HepG2 (cell line): ENCODE results near the gene TMEM125. TPM values are rescaled to one million over a fixed set of nuclear protein-coding genes. Genes with fewer than 3 reads are reported as not detected.

Source experiments
- AHDC1 ChIP-seq: sonication (generic); formaldehyde crosslinking; IDR thresholded peaks from 2 replicates; pipeline ENCODE4 v1.5.1; 2020; ENCODE audit warnings: mild to moderate bottlenecking, missing genetic modification reagents, borderline replicate concordance
- ARID2 ChIP-seq: sonication (generic); formaldehyde crosslinking; IDR thresholded peaks from 2 replicates; pipeline ENCODE4 v1.8.1; 2022; ENCODE audit warnings: mild to moderate bottlenecking, missing genetic modification reagents, borderline replicate concordance
- BCL6 ChIP-seq: IDR thresholded peaks from 2 replicates; pipeline ENCODE4 v1.6.1; 2016; ENCODE audit warnings: missing genetic modification reagents, missing compliant biosample characterization
- CBX2 ChIP-seq, 2 experiments: fragments of 200-600 bp in 1 of 2; sonication (generic); formaldehyde crosslinking in 1 of 2; IDR thresholded peaks; 2 replicates each; pipeline versions ENCODE4 v1.7.0 to v1.8.1; 2018 to 2022; ENCODE audit warnings: low read depth in 2 of 2, low read length in 1 of 2, mild to moderate bottlenecking in 1 of 2, missing genetic modification reagents in 1 of 2
- FOXO1 ChIP-seq: sonication (generic); formaldehyde crosslinking; IDR thresholded peaks from 2 replicates; pipeline ENCODE4 v1.4.0; 2020; ENCODE audit warnings: missing genetic modification reagents
- MAFF ChIP-seq: IDR thresholded peaks from 2 replicates; pipeline ENCODE4 v1.6.1; 2011; ENCODE audit warnings: low read depth, low read length, improper control_type of control experiment
- NBN ChIP-seq: fragments of 450-650 bp; conservative IDR thresholded peaks from 2 replicates; pipeline ENCODE4 v1.6.1; 2017
- NFYC ChIP-seq: IDR thresholded peaks from 2 replicates; pipeline ENCODE4 v1.6.1; 2016; ENCODE audit warnings: missing genetic modification reagents, missing compliant biosample characterization
- PHF8 ChIP-seq: sonication (generic); formaldehyde crosslinking; IDR thresholded peaks from 2 replicates; pipeline ENCODE4 v1.5.0; 2020; ENCODE audit warnings: missing genetic modification reagents
- SIX1 ChIP-seq: sonication (generic); formaldehyde crosslinking; IDR thresholded peaks from 2 replicates; pipeline ENCODE4 v1.4.0; 2020; ENCODE audit warnings: missing genetic modification reagents, borderline replicate concordance
- SMAD3 ChIP-seq: sonication (generic); formaldehyde crosslinking; IDR thresholded peaks from 2 replicates; pipeline ENCODE4 v1.4.0; 2020; ENCODE audit warnings: missing genetic modification reagents
- SMARCE1 ChIP-seq: fragments of 450-650 bp; IDR thresholded peaks from 2 replicates; pipeline ENCODE4 v1.6.1; 2017; ENCODE audit warnings: borderline replicate concordance
- SNAI1 ChIP-seq: sonication (generic); formaldehyde crosslinking; IDR thresholded peaks from 2 replicates; pipeline ENCODE4 v1.5.0; 2020; ENCODE audit warnings: mild to moderate bottlenecking, missing genetic modification reagents, borderline replicate concordance
- SSRP1 ChIP-seq: IDR thresholded peaks from 2 replicates; pipeline ENCODE4 v1.6.1; 2016; ENCODE audit warnings: control low read depth
- TBL1XR1 ChIP-seq: fragments of 150-350 bp; IDR thresholded peaks from 2 replicates; pipeline ENCODE4 v1.6.1; 2014; ENCODE audit warnings: borderline replicate concordance, low read length; ENCODE audit not compliant: partially characterized antibody
- ZMAT3 ChIP-seq: sonication (generic); formaldehyde crosslinking; conservative IDR thresholded peaks from 2 replicates; pipeline ENCODE4 v1.7.0; 2021; ENCODE audit warnings: missing genetic modification reagents
- ZNF138 ChIP-seq: sonication (generic); formaldehyde crosslinking; IDR thresholded peaks from 2 replicates; pipeline ENCODE4 v1.5.0; 2020; ENCODE audit warnings: mild to moderate bottlenecking, low read depth, missing genetic modification reagents
- ZNF331 ChIP-seq: sonication (generic); formaldehyde crosslinking; IDR thresholded peaks from 2 replicates; pipeline ENCODE4 v1.4.0; 2020; ENCODE audit warnings: missing genetic modification reagents
- ZNF691 ChIP-seq: sonication (generic); formaldehyde crosslinking; IDR thresholded peaks from 2 replicates; pipeline ENCODE4 v1.4.0; 2020; ENCODE audit warnings: missing genetic modification reagents, low read depth, mild to moderate bottlenecking, borderline replicate concordance
- ZNF703 ChIP-seq: sonication (generic); formaldehyde crosslinking; IDR thresholded peaks from 2 replicates; pipeline ENCODE4 v1.5.1; 2020; ENCODE audit warnings: missing genetic modification reagents, mild to moderate bottlenecking, moderate library complexity, borderline replicate concordance
- ZSCAN30 ChIP-seq: sonication (generic); formaldehyde crosslinking; IDR thresholded peaks from 2 replicates; pipeline ENCODE4 v1.5.0; 2020; ENCODE audit warnings: mild to moderate bottlenecking, missing genetic modification reagents
- polyA plus RNA-seq, 8 experiments: library from polyadenylated mRNA; depleted of rRNA in 3 of 8; stranded (reverse) in 7 of 8; unstranded in 1 of 8; fragments of >200 nt; fragmentation: Illumina TruSeq in 4 of 8; extraction: Trizol in 4 of 8; gene quantifications; 2 replicates each; pipeline versions ENCODE4 v1.2.1 to v1.2.3, GENCODE V29; 2011 to 2016; ENCODE audit warnings: low read depth in 4 of 8, missing spikeins in 1 of 8, mixed read lengths in 1 of 8; ENCODE audit not compliant: insufficient read depth in 1 of 8
- total RNA-seq, 5 experiments: library from RNA; depleted of rRNA; stranded (reverse); fragments of >200 nt; fragmentation: Illumina TruSeq; extraction: Trizol; gene quantifications; 2 replicates each; pipeline ENCODE4 v1.2.3, GENCODE V29; 2016; ENCODE audit warnings: low read depth in 1 of 5
- TF ChIP-seq, protein P1 (sequence below): IDR thresholded peaks from 2 replicates; pipeline ENCODE4 v1.6.1; 2016
- TF ChIP-seq, protein P2 (sequence below): sonication (generic); formaldehyde crosslinking; IDR thresholded peaks from 2 replicates; pipeline ENCODE4 v1.8.0; 2022; ENCODE audit warnings: mild to moderate bottlenecking, missing genetic modification reagents, moderate library complexity

TMEM125 gene
- total and polyA plus RNA-seq, 2 of the 13 experiments (the other 11 are each of a cell fraction or from before 2014, with no cell fraction given) = 0.03 TPM; not detected in 1

- TF ChIP-seq ZSCAN30 (CRISPR knock-in tag) = no peak
- no peak for TF ChIP-seq SIX1 (CRISPR knock-in tag)
- TF ChIP-seq BCL6 (CRISPR knock-in tag) = peak; percentile 82
- TF ChIP-seq CBX2 (IDR thresholded peaks at IDR 0.05; ENCODE audit: low read depth, low read length) = no peak
- no peak for TF ChIP-seq CBX2 (CRISPR knock-in tag; IDR thresholded peaks at IDR 0.05; ENCODE audit: low read depth)
- peak; percentile 29 for TF ChIP-seq TBL1XR1
- TF ChIP-seq ZMAT3 (CRISPR knock-in tag) = no peak
- TF ChIP-seq SMAD3 = 0 out of 2 replicates have a peak, but pooled peaks have one; percentile 64
- no peak for TF ChIP-seq SMARCE1
- no peak for TF ChIP-seq ZNF331 (CRISPR knock-in tag)
- TF ChIP-seq NFYC = peak; percentile 19; the same call in 1 of the 2 replicates
- TF ChIP-seq SNAI1 (CRISPR knock-in tag) = no peak
- TF ChIP-seq ARID2 (CRISPR knock-in tag) = no peak
- TF ChIP-seq MAFF = 0 out of 2 replicates have a peak, but pooled peaks have one; percentile 5
- TF ChIP-seq, protein P1, sequence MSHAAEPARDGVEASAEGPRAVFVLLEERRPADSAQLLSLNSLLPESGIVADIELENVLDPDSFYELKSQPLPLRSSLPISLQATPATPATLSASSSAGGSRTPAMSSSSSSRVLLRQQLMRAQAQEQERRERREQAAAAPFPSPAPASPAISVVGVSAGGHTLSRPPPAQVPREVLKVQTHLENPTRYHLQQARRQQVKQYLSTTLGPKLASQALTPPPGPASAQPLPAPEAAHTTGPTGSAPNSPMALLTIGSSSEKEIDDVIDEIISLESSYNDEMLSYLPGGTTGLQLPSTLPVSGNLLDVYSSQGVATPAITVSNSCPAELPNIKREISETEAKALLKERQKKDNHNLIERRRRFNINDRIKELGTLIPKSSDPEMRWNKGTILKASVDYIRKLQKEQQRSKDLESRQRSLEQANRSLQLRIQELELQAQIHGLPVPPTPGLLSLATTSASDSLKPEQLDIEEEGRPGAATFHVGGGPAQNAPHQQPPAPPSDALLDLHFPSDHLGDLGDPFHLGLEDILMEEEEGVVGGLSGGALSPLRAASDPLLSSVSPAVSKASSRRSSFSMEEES (CRISPR knock-in tag) = 0 out of 2 replicates have a peak, but pooled peaks have one; percentile 18
- peak; percentile 38; the same call in 1 of the 2 replicates for TF ChIP-seq FOXO1 (CRISPR knock-in tag)
- no peak for TF ChIP-seq AHDC1 (CRISPR knock-in tag)
- TF ChIP-seq ZNF138 (CRISPR knock-in tag) = no peak
- TF ChIP-seq ZNF703 (CRISPR knock-in tag) = no peak
- TF ChIP-seq PHF8 (CRISPR knock-in tag) = peak; percentile 28; the same call in 1 of the 2 replicates
- no peak for TF ChIP-seq NBN
- peak; percentile 36; the same call in 1 of the 2 replicates for TF ChIP-seq ZNF691
- TF ChIP-seq SSRP1 (CRISPR knock-in tag) = no peak
- TF ChIP-seq, protein P2, sequence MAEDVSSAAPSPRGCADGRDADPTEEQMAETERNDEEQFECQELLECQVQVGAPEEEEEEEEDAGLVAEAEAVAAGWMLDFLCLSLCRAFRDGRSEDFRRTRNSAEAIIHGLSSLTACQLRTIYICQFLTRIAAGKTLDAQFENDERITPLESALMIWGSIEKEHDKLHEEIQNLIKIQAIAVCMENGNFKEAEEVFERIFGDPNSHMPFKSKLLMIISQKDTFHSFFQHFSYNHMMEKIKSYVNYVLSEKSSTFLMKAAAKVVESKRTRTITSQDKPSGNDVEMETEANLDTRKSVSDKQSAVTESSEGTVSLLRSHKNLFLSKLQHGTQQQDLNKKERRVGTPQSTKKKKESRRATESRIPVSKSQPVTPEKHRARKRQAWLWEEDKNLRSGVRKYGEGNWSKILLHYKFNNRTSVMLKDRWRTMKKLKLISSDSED (CRISPR knock-in tag) = no peak
Observed at GRCh38 chr1:43238085-43238484, 31.7 kb upstream of the TMEM125 start (continued).
